A549 (cell line): ENCODE results near the gene CAMSAP1.

Experiments
- CTCF ChIP-seq: fragments of >200 bp; sonication (Bioruptor Twin); formaldehyde crosslinking; IDR thresholded peaks from 3 replicates; pipeline ENCODE4 v1.5.1; 2016
- HDAC2 ChIP-seq: fragments of 200-600 bp; sonication (generic); IDR thresholded peaks from 2 replicates; pipeline ENCODE4 v1.6.1; 2016
- MAX ChIP-seq: IDR thresholded peaks from 2 replicates; pipeline ENCODE4 v1.6.1; 2012
- POLR2A ChIP-seq: IDR thresholded peaks from 2 replicates; pipeline ENCODE4 v1.6.1; 2012; ENCODE audit warnings: mild to moderate bottlenecking, low read length
- SMC3 ChIP-seq: fragments of >200 bp; sonication (Bioruptor Twin); formaldehyde crosslinking; IDR thresholded peaks from 3 replicates; pipeline ENCODE4 v1.6.1; 2018; ENCODE audit warnings: inconsistent platforms
- TP53 ChIP-seq: fragments of 250-450 bp; sonication (Bioruptor Pico); IDR thresholded peaks from 2 replicates; pipeline ENCODE4 v1.5.0; 2021; ENCODE audit warnings: mild to moderate bottlenecking, moderate library complexity

- TF ChIP-seq POLR2A (no peak), TP53 (CRISPR knock-in tag) (no peak), MAX (no peak), HDAC2 (no peak), SMC3 (no peak), CTCF (no peak)
Measured at GRCh38 chr9:135898634-135899407, 8.5 kb downstream of the CAMSAP1 start.
